H1 (cell line): ENCODE data around the gene PXDN. TPM values are rescaled to one million over a fixed set of nuclear protein-coding genes. Genes with fewer than 3 reads are reported as not detected.

ENCODE experiments used
- CTCF ChIA-PET: fragments of 300-600 bp; sonication (Branson Sonifier 250); formaldehyde crosslinking; loops from one replicate; lab custom pipeline; 2021; ENCODE audit not compliant: partially characterized antibody; lab: Charles Lee
- POLR2A ChIA-PET: fragments of 300-600 bp; sonication (Branson Sonifier 250); formaldehyde crosslinking; loops from one replicate; lab custom pipeline; 2021; ENCODE audit warnings: inconsistent platforms; ENCODE audit not compliant: partially characterized antibody; lab: Charles Lee
- DNase-seq, 2 experiments: peaks; one replicate each; pipeline versions ENCODE4 v3.0.0 to v3.0.0-alpha.2; 2010 to 2022; ENCODE audit warnings: low spot score in 2 of 2, low read depth in 1 of 2, mixed read lengths in 1 of 2
- FAIRE-seq: peaks from 2 replicates; lab custom pipeline; 2011; peaks lifted over from hg19 to GRCh38; lab: Jason Lieb, UNC
- H2AFZ ChIP-seq: 2 replicates; pipeline ENCODE4 v1.8.1; 2012; ENCODE audit warnings: low read length, inconsistent platforms
- H2AK5ac ChIP-seq: 2 replicates; pipeline ENCODE4 v1.6.1; 2013; ENCODE audit warnings: low read depth, low read length
- H2BK120ac ChIP-seq: replicated peaks from 2 replicates; pipeline ENCODE3; 2013; ENCODE audit warnings: low read depth, low read length, inconsistent platforms
- H2BK12ac ChIP-seq: 2 replicates; pipeline ENCODE4 v1.6.1; 2013; ENCODE audit warnings: low read depth, low read length
- H2BK15ac ChIP-seq: 2 replicates; pipeline ENCODE4 v1.6.1; 2013; ENCODE audit warnings: low read length
- H2BK20ac ChIP-seq: 2 replicates; pipeline ENCODE4 v1.6.1; 2013; ENCODE audit warnings: low read length
- H2BK5ac ChIP-seq: 2 replicates; pipeline ENCODE4 v1.6.1; 2013; ENCODE audit warnings: low read depth, low read length
- H3K14ac ChIP-seq: 2 replicates; pipeline ENCODE4 v1.6.1; 2013; ENCODE audit warnings: inconsistent platforms; ENCODE audit not compliant: insufficient read length
- H3K18ac ChIP-seq: 2 replicates; pipeline ENCODE4 v1.6.1; 2013; ENCODE audit warnings: low read length; ENCODE audit errors: extremely low read depth
- H3K23ac ChIP-seq: 2 replicates; pipeline ENCODE4 v1.6.1; 2013; ENCODE audit warnings: inconsistent platforms; ENCODE audit not compliant: insufficient read length
- H3K23me2 ChIP-seq: 2 replicates; pipeline ENCODE4 v1.6.1; 2013; ENCODE audit warnings: low read depth, low read length
- H3K27ac ChIP-seq: 2 replicates; pipeline ENCODE4 v1.6.1; 2011; ENCODE audit warnings: low read depth, low read length, inconsistent platforms
- H3K27me3 ChIP-seq, 4 experiments: replicated peaks in 1 of 4; 1 replicate in 1 of 4; 2 replicates in 3 of 4; pipeline versions ENCODE4 v1.6.1 to v1.8.1; 2011 to 2013; ENCODE audit warnings: low read length in 3 of 4, mild to moderate bottlenecking in 3 of 4, inconsistent platforms in 2 of 4, mixed read lengths in 2 of 4, moderate library complexity in 1 of 4; ENCODE audit not compliant: control insufficient read depth in 3 of 4, insufficient read depth in 3 of 4; ENCODE audit errors: extremely low read depth in 1 of 4
- H3K36me3 ChIP-seq, 4 experiments: 2 replicates each; pipeline versions ENCODE4 v1.6.1 to v1.8.1; 2011 to 2013; ENCODE audit warnings: mild to moderate bottlenecking in 4 of 4, low read length in 3 of 4, moderate library complexity in 2 of 4, control low read depth in 1 of 4, inconsistent platforms in 1 of 4; ENCODE audit not compliant: insufficient read depth in 4 of 4, control insufficient read depth in 2 of 4
- H3K4ac ChIP-seq: replicated peaks from 2 replicates; pipeline ENCODE3; 2013; ENCODE audit warnings: low read length, low read depth, mixed read lengths, inconsistent platforms; ENCODE audit not compliant: insufficient read length
- H3K4me1 ChIP-seq, 4 experiments: replicated peaks in 1 of 4; 1 replicate in 1 of 4; 2 replicates in 3 of 4; pipeline versions ENCODE4 v1.6.1 to v1.8.1; 2011 to 2013; ENCODE audit warnings: low read length in 3 of 4, inconsistent platforms in 2 of 4, mixed read lengths in 1 of 4; ENCODE audit not compliant: insufficient read depth in 4 of 4, control insufficient read depth in 3 of 4
- H3K4me2 ChIP-seq, 2 experiments: 2 replicates each; pipeline versions ENCODE4 v1.6.1 to v1.8.1; 2011 to 2013; ENCODE audit warnings: low read depth in 2 of 2, low read length in 2 of 2, control low read depth in 1 of 2, inconsistent platforms in 1 of 2, mild to moderate bottlenecking in 1 of 2; ENCODE audit not compliant: insufficient read depth in 1 of 2
- H3K4me3 ChIP-seq, 4 experiments: fragments of 200-600, 300-600 bp in 1 of 4; sonication (generic), shearing (Covaris generic), sonication (Bioruptor Twin) in 1 of 4; 2 replicates each; pipeline versions ENCODE4 v1.5.1 to v1.8.1; 2011 to 2016; ENCODE audit warnings: low read length in 4 of 4, low read depth in 3 of 4, control low read depth in 2 of 4, inconsistent platforms in 2 of 4, mild to moderate bottlenecking in 2 of 4, mixed read lengths in 1 of 4, moderate library complexity in 1 of 4; ENCODE audit not compliant: insufficient read depth in 2 of 4; ENCODE audit errors: extremely low read depth in 1 of 4
- H3K56ac ChIP-seq: replicated peaks from 2 replicates; pipeline ENCODE3; 2013; ENCODE audit warnings: low read depth, mild to moderate bottlenecking, mixed read lengths, low read length, inconsistent platforms; ENCODE audit not compliant: insufficient read length
- H3K79me1 ChIP-seq: 2 replicates; pipeline ENCODE4 v1.6.1; 2013; ENCODE audit warnings: low read depth, low read length, control low read depth
- H3K79me2 ChIP-seq, 2 experiments: 2 replicates each; pipeline versions ENCODE4 v1.6.1 to v1.8.1; 2012 to 2013; ENCODE audit warnings: low read length in 2 of 2, mild to moderate bottlenecking in 2 of 2, inconsistent platforms in 1 of 2; ENCODE audit not compliant: insufficient read depth in 2 of 2, control insufficient read depth in 1 of 2
- H3K9ac ChIP-seq, 4 experiments: replicated peaks in 1 of 4; 1 replicate in 1 of 4; 2 replicates in 3 of 4; pipeline versions ENCODE4 v1.6.1 to v1.8.1; 2011 to 2013; ENCODE audit warnings: low read depth in 3 of 4, low read length in 3 of 4, control low read depth in 2 of 4, mild to moderate bottlenecking in 2 of 4, moderate library complexity in 2 of 4, inconsistent platforms in 1 of 4; ENCODE audit errors: extremely low read depth in 1 of 4
- H3K9me3 ChIP-seq, 2 experiments: 2 replicates each; pipeline versions ENCODE4 v1.6.1 to v1.8.1; 2012 to 2013; ENCODE audit warnings: mild to moderate bottlenecking in 2 of 2, moderate library complexity in 2 of 2, control low read depth in 1 of 2, inconsistent platforms in 1 of 2, low read depth in 1 of 2, low read length in 1 of 2, mixed read lengths in 1 of 2; ENCODE audit not compliant: insufficient read depth in 2 of 2
- H4K20me1 ChIP-seq, 2 experiments: replicated peaks in 1 of 2; 2 replicates each; pipeline versions ENCODE3 to v1.8.1; 2011 to 2013; ENCODE audit warnings: inconsistent platforms in 2 of 2, low read length in 2 of 2, mild to moderate bottlenecking in 1 of 2; ENCODE audit not compliant: insufficient read depth in 2 of 2, control insufficient read depth in 1 of 2
- H4K5ac ChIP-seq: 2 replicates; pipeline ENCODE4 v1.6.1; 2013; ENCODE audit warnings: low read length, low read depth, mixed read lengths, inconsistent platforms; ENCODE audit not compliant: insufficient read length
- H4K8ac ChIP-seq: 2 replicates; pipeline ENCODE4 v1.8.0; 2013; ENCODE audit warnings: mild to moderate bottlenecking, moderate library complexity, low read length, inconsistent platforms; ENCODE audit not compliant: insufficient read depth; ENCODE audit errors: extremely low read depth
- H4K91ac ChIP-seq: replicated peaks from 2 replicates; pipeline ENCODE3; 2013; ENCODE audit warnings: low read length, mixed read lengths, inconsistent platforms; ENCODE audit not compliant: insufficient read length
- RXRA ChIP-seq: IDR thresholded peaks from 2 replicates; pipeline ENCODE4 v1.6.1; 2011; ENCODE audit warnings: low read depth, mild to moderate bottlenecking, low read length, moderate library complexity; ENCODE audit not compliant: insufficient read depth
- WGBS, 2 experiments: shearing (Covaris generic) in 1 of 2; methylation state at CpG; one replicate each; pipeline versions ENCODE4 v1.1.6 to v1.1.7; 2013 to 2015; ENCODE audit warnings: low lambda C conversion rate in 2 of 2, mixed read lengths in 2 of 2, inconsistent platforms in 1 of 2, low coverage in 1 of 2, missing lambda C conversion rate in 1 of 2; ENCODE audit not compliant: insufficient replicate concordance in 2 of 2, insufficient coverage in 1 of 2, insufficient read length in 1 of 2; ENCODE audit errors: extremely low coverage in 1 of 2, missing lambda C conversion rate in 1 of 2; 5-methylcytosine and 5-hydroxymethylcytosine counted together
- polyA plus RNA-seq, 7 experiments: library from polyadenylated mRNA; depleted of rRNA in 3 of 7; stranded (reverse) in 5 of 7; unstranded in 2 of 7; fragments of >200 nt in 5 of 7; fragments of 200-250 nt in 2 of 7; gene quantifications; 1 replicate in 5 of 7; 2 replicates in 1 of 7; 4 replicates in 1 of 7; pipeline versions ENCODE4 v1.2.1 to v1.2.3, GENCODE V29; 2011 to 2013; ENCODE audit warnings: missing spikeins in 2 of 7, mixed read lengths in 2 of 7
- total RNA-seq: library from RNA; stranded (reverse); fragmentation: NEBNext Ultra II Directional; extraction: Animal tissue kit (Norgen Biotek cat#: 25700); gene quantifications from 2 replicates; pipeline ENCODE4 v1.2.1, GENCODE V29; 2021

The PXDN gene
- total and polyA plus RNA-seq, 2 of the 8 experiments (the other 6 are each of a cell fraction or from before 2014, with no cell fraction given) = 104 to 141 TPM

DNA sequence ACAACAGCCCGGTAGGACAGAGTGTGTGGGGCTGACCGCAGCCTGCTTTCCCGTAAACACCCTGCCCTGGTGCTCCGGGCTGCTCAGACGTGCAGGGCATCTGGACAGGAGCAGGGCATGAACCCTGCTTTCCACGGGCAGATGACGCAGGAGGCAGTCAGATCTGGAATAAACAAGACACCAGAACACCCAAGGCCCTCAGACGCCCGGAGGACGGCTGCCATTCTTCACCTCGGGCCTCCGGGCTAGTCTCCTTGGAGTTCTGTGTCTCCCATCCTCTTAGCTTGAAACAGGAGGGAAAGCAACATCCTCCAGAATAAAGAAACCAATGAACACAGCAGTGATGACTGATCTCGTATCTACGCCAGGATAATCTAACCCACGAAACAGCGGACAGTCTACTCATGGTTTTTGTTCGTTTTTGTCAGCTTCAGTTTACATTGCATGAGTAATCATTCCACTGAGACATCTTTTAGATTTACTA lies 7.3 kb downstream of the PXDN start:
- Histone ChIP-seq H2BK12ac (no peak overlapping the region), H3K4me1 (peaks cover under 1 to 20% (median 4%) of the 10 kb centered on the region in 4 experiments; a peak in 6 of 7 replicates)
- DNase-seq = no peak
- TF ChIP-seq RXRA = no peak

More for the DNA sequence above, 7.3 kb downstream of the PXDN start:
- H4K8ac ChIP-seq = no peak overlapping the region
- H3K79me1 ChIP-seq = peaks cover 11% of the 10 kb centered on the region
- H3K4ac ChIP-seq = no peak overlapping the region
- no peaks in the 10 kb centered on the region for H3K23me2 ChIP-seq
- H2BK120ac ChIP-seq = no peak overlapping the region
- H2BK20ac ChIP-seq = no peak overlapping the region
- H3K4me3 ChIP-seq = no peak overlapping the region
- no peak overlapping the region for H2AK5ac ChIP-seq
- no peak overlapping the region for H3K23ac ChIP-seq
- no peak overlapping the region for H3K9ac ChIP-seq
- CTCF ChIA-PET = interaction anchor here (1.1 to 2.0 kb wide), 3 partner anchors 33 to 190 kb away, joined by 4 read pairs; no protein-coding TSS in a partner anchor
- no peak overlapping the region for H3K27ac ChIP-seq
- no peak overlapping the region for H3K56ac ChIP-seq
- no peak overlapping the region for H2BK5ac ChIP-seq
- POLR2A ChIA-PET = interaction anchor here (2.4 kb wide), 1 partner anchor 111 kb away, joined by 11 read pairs; no protein-coding TSS in a partner anchor
- no peak overlapping the region for H3K14ac ChIP-seq
- H4K5ac ChIP-seq = no peak overlapping the region
- no peak overlapping the region for H2BK15ac ChIP-seq
- peaks cover 0 to 9% of the 10 kb centered on the region in 2 experiments; a peak in 2 of 4 replicates for H3K9me3 ChIP-seq
- H3K79me2 ChIP-seq = peaks cover 5 to 96% of the 10 kb centered on the region in 2 experiments
- peaks cover 3 to 13% of the 10 kb centered on the region in 2 experiments for H4K20me1 ChIP-seq
- no peak overlapping the region for H3K18ac ChIP-seq
- no peak for FAIRE-seq
- no peaks in the 10 kb centered on the region; a peak in 1 of 8 replicates for H3K36me3 ChIP-seq
- no peak overlapping the region for H3K4me2 ChIP-seq
- H3K27me3 ChIP-seq = no peaks in the 10 kb centered on the region
- H2AFZ ChIP-seq = no peak overlapping the region
- WGBS, 2 experiments = 92% methylated on average over 17 of the region's 17 CpGs; no CpG with 5 or more reads in 1 of the 2 experiments
- H4K91ac ChIP-seq = no peak overlapping the region
